Right renal pelvis (tissue), 4 donors: ENCODE measurements around the gene CAPZA2. TPM values are rescaled to one million over a fixed set of nuclear protein-coding genes. Genes with fewer than 3 reads are reported as not detected.
"Not testable (repeated sequence)": the region's sequence is repeated elsewhere in the genome, so short reads cannot be mapped to it uniquely, and the experiment has no call there.

ENCODE experiments used
- DNase-seq, 4 donors: peaks; one replicate each; pipeline ENCODE4 v3.0.0-alpha.2; 2013; ENCODE audit warnings: low read depth in 4 of 4, low spot score in 3 of 4, missing footprints in 1 of 4
- polyA plus RNA-seq, 4 donors: library from polyadenylated mRNA; unstranded; fragments of 120-200 nt; gene quantifications; one replicate each; pipeline ENCODE4 v1.2.1, GENCODE V29; 2013; ENCODE audit not compliant: insufficient read length in 4 of 4

CAPZA2 gene
- polyA plus RNA-seq, 4 donors: 182 to 227 (median 226) TPM

GRCh38 chr7:116911801-116912200 is 49.4 kb downstream of the CAPZA2 start:
- no peak for DNase-seq

GRCh38 chr7:116912269-116912909 is 50.0 kb downstream of the CAPZA2 start:
- DNase-seq: no peak

DNA sequence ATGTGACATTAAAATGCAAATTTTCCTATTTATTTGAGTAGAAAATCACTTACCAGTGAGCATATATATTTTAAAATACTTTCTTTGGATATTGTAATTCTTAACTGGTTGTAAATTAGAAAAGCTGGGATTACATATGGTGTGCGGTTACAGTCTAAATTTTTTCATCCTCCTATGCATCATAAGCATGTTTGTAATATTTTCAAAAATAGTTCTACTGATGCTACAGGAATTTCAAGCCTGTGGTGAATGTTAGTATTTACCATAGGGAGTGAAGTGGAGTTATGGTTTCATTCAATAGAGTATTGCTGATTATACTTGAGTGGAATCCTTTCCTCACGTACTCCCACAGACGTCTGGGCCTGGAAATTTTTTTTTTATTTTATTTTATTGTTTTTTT is 56.3 kb downstream of the CAPZA2 start:
- no peak for DNase-seq

- DNase-seq: no peak
Observed at GRCh38 chr7:116920359-116920758, 58.0 kb downstream of the CAPZA2 start.

GRCh38 chr7:116922545-116922944 is 60.2 kb downstream of the CAPZA2 start:
- DNase-seq: no peak

GRCh38 chr7:116924741-116925140 is 62.4 kb downstream of the CAPZA2 start:
- DNase-seq: no peak

GRCh38 chr7:116929021-116929420 is 66.6 kb downstream of the CAPZA2 start:
- no peak for DNase-seq

DNA sequence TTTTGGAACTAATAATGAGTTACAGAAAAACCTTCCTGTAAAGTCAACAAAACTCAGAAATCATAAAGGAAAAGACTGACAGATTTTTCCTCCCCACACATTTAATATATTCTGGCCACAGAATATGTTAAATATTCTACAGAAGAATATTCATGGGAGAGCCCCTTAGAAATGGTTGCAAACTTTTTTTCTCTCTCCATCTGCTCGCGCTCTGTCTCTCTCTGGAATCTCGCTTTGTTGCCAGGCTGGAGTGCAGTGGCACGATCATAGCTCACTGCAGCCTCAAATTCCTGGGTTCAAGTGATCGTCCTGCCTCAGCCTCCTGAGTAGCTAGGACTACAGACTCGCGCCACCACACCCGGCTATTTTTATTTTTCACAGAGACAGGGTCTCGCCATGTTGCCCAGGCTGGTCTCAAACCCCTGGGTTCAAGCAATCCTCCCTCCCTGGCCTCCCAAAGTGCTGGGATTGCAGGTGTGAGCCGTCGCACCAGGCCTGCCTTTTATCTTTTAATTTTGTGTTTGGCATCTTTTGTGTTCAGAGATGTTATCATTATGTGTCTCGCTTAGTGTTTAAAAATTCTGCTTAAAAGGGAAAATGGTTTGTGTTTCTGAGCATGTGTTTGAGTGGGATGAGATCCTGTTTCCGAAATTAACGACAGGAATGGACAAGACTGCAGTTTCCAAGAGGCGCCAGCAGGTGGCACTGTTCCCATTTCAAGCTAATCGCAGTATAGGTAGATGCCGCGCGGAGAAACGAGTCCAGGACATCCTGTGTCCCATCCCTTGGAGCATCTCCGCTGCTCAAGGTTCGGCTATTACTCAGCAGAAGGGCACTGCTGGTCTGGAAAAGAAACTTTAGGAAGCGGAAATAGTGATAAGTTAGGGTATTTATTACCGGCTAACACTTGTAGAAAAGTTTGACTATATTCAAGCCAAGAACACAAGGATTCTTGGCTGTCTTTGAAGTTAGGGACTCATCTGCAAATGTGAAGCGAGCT is 67.8 kb downstream of the CAPZA2 start:
- DNase-seq: peak; percentile 59 to 73 (median 65)

- no peak for DNase-seq
Observed at GRCh38 chr7:116932566-116932965, 70.2 kb downstream of the CAPZA2 start.

GRCh38 chr7:116933465-116933864 is 71.1 kb downstream of the CAPZA2 start:
- no peak for DNase-seq

DNA sequence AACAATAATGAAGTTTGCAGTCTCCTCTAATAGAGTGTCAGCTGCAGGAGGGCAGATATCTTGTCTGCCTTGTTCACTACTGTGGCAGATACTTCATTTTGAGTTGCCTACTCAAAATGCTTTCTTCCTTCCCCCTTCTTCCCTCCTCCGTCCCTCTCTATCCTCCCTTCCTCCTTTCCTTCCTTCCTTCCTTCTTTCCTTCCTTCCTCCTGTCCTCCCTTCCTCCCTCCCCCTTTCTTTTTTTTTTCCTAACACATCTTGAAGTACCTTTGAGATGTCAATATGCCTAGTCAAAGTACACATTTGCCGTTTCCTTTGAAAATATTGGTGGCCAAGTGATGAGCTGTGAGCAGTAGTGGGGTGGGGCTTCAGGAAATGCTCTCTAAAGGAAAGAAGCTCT is 72.2 kb downstream of the CAPZA2 start:
- no peak for DNase-seq

DNA sequence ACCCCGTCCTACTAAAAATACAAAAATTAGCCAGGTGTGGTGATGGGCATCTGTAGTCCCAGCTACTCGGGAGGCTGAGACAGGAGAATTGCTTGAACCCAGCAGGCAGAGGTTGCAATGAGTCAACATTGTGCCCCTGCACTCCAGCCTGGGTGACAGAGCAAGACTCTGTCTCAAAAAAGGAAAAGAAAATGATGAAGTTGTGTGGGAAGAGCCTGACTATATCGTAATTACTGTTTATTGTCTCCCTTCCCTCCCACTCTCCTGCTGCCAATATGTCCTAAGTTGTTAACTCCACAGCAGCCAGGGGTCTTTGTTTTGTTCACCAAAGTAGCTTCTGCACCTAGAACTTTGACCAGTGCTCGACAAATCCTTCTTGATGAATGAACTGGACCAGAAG is 74.5 kb downstream of the CAPZA2 start:
- DNase-seq: not testable (repeated sequence)

DNA sequence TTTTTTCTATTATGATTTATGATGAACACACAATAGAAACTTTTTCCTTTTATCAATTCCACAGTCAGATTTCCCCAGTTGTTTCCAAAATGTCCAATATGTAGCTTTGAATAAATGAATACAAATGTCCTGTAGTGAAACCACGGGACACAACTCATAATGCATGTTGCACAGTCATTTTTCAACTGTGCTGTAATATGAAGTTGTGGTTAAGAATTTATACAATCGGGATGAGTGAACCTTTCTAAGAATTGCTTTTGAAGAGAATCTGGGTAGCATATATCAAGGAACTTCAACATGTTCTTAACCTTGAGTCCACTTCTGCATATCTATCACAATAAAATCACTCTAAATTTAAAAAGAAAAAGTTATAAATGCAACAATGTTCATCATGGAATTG is 76.3 kb downstream of the CAPZA2 start:
- DNase-seq: no peak

- DNase-seq: no peak
Observed at GRCh38 chr7:116940689-116941370, 78.4 kb downstream of the CAPZA2 start.

DNA sequence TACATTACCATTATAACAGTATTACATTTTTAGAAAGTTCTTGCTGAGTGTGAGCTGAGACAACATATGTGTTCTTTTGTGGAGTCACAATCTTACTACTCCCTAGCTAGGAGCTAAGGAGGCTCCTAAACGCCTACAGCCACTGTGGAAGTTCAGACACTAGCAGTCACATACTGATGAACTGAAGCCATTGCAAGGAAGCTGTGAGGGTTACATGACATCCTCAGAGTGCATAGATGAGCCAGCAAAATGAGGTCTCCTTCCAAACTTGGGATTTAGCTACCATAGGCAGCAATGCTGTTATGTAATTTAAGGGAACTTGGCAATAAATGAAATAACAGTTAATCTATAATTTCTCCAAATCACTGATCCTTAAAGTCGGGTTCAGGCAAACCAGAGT is 80.1 kb downstream of the CAPZA2 start:
- DNase-seq: no peak

GRCh38 chr7:116948934-116949333 is 86.5 kb downstream of the CAPZA2 start:
- no peak for DNase-seq

DNA sequence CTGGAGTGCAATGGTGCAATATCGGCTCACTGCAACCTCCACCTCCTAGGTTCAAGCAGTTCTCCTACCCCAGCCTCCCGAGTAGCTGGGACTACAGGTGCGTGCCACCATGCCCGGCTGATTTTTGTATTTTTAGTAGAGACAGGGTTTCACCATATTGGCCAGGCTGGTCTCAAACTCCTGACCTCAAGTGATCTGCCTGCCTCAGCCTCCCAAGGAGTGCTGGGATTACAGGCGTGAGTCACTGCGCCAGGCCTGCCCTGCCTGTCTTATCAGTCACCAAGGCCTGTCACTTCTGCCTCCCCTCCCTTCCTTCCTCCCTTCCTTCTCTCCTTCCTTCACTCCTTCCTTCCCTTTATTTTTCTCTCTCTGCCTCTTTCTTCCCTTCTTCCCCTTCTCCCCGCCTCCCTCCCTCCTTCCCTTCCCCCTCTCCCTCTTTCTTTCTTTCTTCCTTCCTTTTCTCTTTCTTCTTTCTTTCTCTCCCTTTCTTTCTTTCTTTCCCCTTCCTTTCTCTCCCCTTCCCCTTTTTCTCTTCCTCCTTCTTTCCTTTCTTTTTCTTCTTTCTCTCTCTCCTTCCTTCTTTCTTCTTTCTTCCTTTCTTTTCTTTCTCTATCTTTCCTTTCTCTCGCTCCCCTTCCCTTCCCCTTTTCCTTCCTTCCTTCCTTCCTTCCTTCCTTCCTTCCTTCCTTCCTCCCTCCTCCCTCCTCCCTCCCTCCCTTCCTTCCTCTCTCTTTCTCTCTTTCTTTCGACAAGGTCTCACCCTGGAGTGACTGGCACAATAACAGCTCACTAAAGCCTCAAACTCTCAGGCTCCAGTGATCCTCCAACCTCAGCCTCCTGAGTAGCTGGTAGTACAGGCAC is 87.8 kb downstream of the CAPZA2 start:
- no peak for DNase-seq

DNA sequence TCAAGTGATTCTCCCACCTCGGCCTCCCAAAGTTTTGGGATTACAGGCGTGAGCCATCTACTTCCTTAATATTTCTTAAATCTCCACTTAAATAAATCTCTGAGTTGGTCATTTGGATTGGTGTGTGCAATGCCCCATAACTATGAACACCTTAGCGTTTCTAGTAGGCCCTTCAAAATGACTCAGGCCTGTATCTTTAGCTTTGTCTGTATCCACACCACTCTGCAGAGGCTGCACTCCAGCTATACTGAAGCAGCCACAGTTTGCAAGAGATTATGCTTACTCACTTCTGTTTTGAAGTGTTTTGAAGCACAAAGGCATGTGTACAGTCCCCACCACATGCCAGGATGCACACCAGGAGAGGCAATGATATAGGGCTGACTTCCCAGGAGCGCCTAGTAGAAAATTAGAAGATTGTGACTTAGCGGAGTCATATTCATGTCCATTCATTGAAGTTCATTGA is 88.5 kb downstream of the CAPZA2 start:
- DNase-seq: no peak

DNA sequence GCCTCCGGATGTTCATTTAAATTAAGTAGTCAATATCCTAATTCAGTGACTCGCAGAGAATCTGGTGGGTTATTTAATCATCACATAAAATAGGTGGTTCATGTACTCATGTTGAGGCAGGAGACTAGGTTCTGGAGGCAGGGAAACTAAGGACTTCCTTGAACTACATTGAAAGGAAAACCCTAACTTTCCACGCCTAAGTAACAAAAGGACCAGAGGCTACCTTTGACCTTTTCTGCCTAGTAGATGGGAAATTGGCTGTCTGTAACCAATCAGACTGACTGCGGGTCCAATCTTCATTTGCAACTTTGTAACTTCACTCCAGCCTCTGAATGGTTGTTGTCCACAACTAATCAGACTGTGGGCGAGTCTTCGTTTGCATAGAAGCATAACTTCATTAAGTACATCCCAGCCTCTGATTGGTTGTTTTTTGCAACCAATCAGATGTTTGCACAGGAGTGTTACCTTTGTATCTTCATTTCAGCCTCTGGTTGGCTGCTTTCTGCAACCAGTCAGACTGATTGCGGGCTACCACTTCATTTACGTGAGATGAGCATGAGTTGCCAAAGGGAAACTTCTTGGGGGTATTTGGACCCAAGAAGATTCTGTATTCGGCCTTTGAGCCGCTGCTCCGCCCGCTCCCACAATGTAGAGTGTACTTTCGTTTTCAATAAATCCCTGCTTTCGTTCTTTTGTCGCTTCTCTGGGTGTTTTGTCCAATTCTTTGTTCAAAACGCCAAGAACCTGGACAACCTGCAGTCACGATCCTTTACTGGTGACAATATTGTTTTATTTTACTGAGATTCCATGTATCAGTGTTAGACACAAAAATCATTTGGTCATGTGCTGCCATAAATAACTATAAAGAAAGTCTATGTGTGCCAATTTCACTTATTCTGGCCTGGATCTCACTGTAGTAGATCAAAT is 89.2 kb downstream of the CAPZA2 start:
- DNase-seq: no peak
